K562 (cell line): Measurements from ENCODE around the gene RGS4. TPM values are rescaled to one million over a fixed set of nuclear protein-coding genes. Genes with fewer than 3 reads are reported as not detected.
A peak's percentile ranks its signal among the peaks of the same experiment; 100 is the strongest.

ENCODE experiments used
- FOXA1 ChIP-seq: fragments of 450-650 bp; IDR thresholded peaks from 2 replicates; pipeline ENCODE4 v1.6.1; 2016; ENCODE audit warnings: mild to moderate bottlenecking, borderline replicate concordance
- NCOA2 ChIP-seq, 2 experiments: fragments of 450-650 bp; IDR thresholded peaks; 2 replicates each; pipeline ENCODE4 v1.6.1; 2018; ENCODE audit warnings: mild to moderate bottlenecking in 2 of 2, moderate library complexity in 1 of 2; ENCODE audit not compliant: partially characterized antibody in 2 of 2
- NFYB ChIP-seq: IDR thresholded peaks from 2 replicates; pipeline ENCODE4 v1.6.1; 2011; ENCODE audit warnings: mild to moderate bottlenecking, moderate library complexity; ENCODE audit not compliant: insufficient read length; ENCODE audit errors: extremely low read depth
- PHF20 ChIP-seq: fragments of 450-650 bp; IDR thresholded peaks from 2 replicates; pipeline ENCODE4 v1.6.1; 2018; ENCODE audit not compliant: partially characterized antibody
- POLR3A ChIP-seq: IDR thresholded peaks from 2 replicates; pipeline ENCODE4 v1.6.1; 2011; ENCODE audit warnings: borderline replicate concordance, mild to moderate bottlenecking, moderate library complexity; ENCODE audit not compliant: insufficient read length, insufficient read depth; ENCODE audit errors: extremely low read depth
- RAD21 ChIP-seq, 2 experiments: fragments of 250-450 bp in 1 of 2; fragments of 450-650 bp in 1 of 2; sonication (Bioruptor Pico) in 1 of 2; formaldehyde crosslinking in 1 of 2; IDR thresholded peaks in 1 of 2; conservative IDR thresholded peaks in 1 of 2; 2 replicates each; pipeline versions ENCODE4 v1.4.0 to v1.8.0; 2020 to 2022; ENCODE audit warnings: mild to moderate bottlenecking in 2 of 2, moderate library complexity in 1 of 2
- RCOR1 ChIP-seq, 2 experiments: IDR thresholded peaks; 2 replicates each; pipeline ENCODE4 v1.6.1; 2012; ENCODE audit warnings: low read depth in 2 of 2, low read length in 2 of 2, borderline replicate concordance in 1 of 2, improper control_type of control experiment in 1 of 2
- TEAD2 ChIP-seq: fragments of 450-650 bp; IDR thresholded peaks from 2 replicates; pipeline ENCODE4 v1.6.1; 2016; ENCODE audit warnings: missing genetic modification characterization, control low read depth, missing compliant biosample characterization
- ZKSCAN8 ChIP-seq: fragments of 200-800 bp; sonication (Bioruptor generic); IDR thresholded peaks from 2 replicates; pipeline ENCODE4 v1.6.1; 2016; ENCODE audit warnings: missing genetic modification characterization, missing compliant biosample characterization
- polyA plus RNA-seq, 8 experiments: library from polyadenylated mRNA; depleted of rRNA in 4 of 8; stranded (reverse) in 5 of 8; unstranded in 3 of 8; fragments of >200 nt; fragmentation: Nextera tagmentation in 2 of 8; fragmentation: Illumina TruSeq in 1 of 8; extraction: Ambion mirVana in 2 of 8; extraction: Trizol in 1 of 8; gene quantifications; 2 replicates each; pipeline versions ENCODE4 v1.2.1 to v1.2.3, GENCODE V29; 2011 to 2014; ENCODE audit warnings: inconsistent platforms in 1 of 8, missing spikeins in 1 of 8
- total RNA-seq, 7 experiments: library from RNA; depleted of rRNA in 6 of 7; stranded (reverse); fragments of >200 nt in 6 of 7; fragmentation: Illumina TruSeq in 2 of 7; extraction: Trizol in 2 of 7; gene quantifications; 2 replicates each; pipeline versions ENCODE4 v1.2.1 to v1.2.3, GENCODE V29; 2011 to 2021; ENCODE audit warnings: low replicate concordance in 1 of 7
- TF ChIP-seq, protein P1 (sequence below): fragments of 450-650 bp; IDR thresholded peaks from 2 replicates; pipeline ENCODE4 v1.6.1; 2014; ENCODE audit warnings: low read depth, mild to moderate bottlenecking, moderate library complexity, borderline replicate concordance
- TF ChIP-seq, protein P2 (sequence below), 3 experiments: fragments of 200-800 bp in 1 of 3; sonication (Bioruptor generic) in 1 of 3; sonication (generic) in 1 of 3; formaldehyde crosslinking in 1 of 3; IDR thresholded peaks; 2 replicates each; pipeline versions ENCODE4 v1.6.1 to v1.8.0; 2016 to 2022; ENCODE audit warnings: mild to moderate bottlenecking in 2 of 3, missing compliant biosample characterization in 2 of 3, missing genetic modification characterization in 2 of 3, missing genetic modification reagents in 1 of 3
- TF ChIP-seq, protein P3 (sequence below): fragments of 200-800 bp; sonication (Bioruptor generic); IDR thresholded peaks from 2 replicates; pipeline ENCODE4 v1.6.1; 2017; ENCODE audit warnings: missing genetic modification characterization, missing compliant biosample characterization
- TF ChIP-seq, protein P4 (sequence below): IDR thresholded peaks from 2 replicates; pipeline ENCODE4 v1.6.1; 2014; ENCODE audit warnings: antibody characterized with exemption
- TF ChIP-seq, protein P5 (sequence below), 3 experiments: IDR thresholded peaks in 2 of 3; conservative IDR thresholded peaks in 1 of 3; 2 replicates each; pipeline ENCODE4 v1.5.1; 2011 to 2012; ENCODE audit warnings: low read length in 3 of 3, mild to moderate bottlenecking in 3 of 3, control low read depth in 2 of 3, improper control_type of control experiment in 1 of 3, inconsistent platforms in 1 of 3, low read depth in 1 of 3, mixed read lengths in 1 of 3, moderate library complexity in 1 of 3; ENCODE audit not compliant: insufficient read depth in 2 of 3

RGS4 gene
- total and polyA plus RNA-seq, 9 of the 15 experiments (the other 6 are each of a cell fraction or from before 2014, with no cell fraction given): not detected

DNA sequence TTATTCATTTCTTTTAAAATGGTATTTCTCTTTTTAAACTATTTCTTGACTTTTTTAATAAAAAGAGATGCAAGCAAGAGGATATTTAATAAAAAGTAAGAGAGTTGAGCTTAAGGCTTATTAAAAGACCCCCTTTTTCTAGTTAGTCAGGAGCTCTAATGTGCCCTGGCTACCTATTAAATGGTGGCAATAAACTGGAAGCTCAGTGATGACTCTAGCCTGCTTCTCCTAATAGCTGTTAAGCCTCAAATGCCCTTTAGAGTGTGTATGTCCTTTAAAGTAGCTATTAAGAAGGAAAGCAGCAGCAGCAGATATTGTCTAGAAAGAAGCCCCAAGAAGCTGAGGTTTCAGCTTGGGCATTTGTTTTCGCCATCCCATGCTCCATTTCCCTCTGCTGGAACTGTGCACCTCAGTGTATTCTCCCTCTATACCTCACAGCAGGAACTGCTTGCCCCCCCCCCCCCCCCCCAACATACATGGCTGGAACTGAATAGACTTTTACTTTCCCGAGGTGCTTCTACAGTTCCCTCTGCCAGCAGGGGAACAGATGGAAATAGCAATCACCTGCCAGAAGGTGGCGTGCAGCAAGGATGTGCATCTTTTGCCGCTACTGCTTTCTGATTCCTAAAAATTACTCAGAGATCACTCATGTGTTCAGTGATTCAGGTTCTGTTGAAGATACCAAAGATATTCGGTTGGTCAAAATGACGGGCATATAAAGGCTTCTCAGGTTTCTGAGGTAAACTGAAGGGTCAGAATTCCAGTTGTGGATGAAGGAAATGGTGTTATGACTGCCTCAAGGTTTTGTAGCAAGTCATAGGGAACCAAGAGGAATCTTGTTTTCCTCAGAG, 2.5 kb downstream of the RGS4 start (continued):
- TF ChIP-seq, protein P1, sequence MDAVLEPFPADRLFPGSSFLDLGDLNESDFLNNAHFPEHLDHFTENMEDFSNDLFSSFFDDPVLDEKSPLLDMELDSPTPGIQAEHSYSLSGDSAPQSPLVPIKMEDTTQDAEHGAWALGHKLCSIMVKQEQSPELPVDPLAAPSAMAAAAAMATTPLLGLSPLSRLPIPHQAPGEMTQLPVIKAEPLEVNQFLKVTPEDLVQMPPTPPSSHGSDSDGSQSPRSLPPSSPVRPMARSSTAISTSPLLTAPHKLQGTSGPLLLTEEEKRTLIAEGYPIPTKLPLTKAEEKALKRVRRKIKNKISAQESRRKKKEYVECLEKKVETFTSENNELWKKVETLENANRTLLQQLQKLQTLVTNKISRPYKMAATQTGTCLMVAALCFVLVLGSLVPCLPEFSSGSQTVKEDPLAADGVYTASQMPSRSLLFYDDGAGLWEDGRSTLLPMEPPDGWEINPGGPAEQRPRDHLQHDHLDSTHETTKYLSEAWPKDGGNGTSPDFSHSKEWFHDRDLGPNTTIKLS: no peak
- no peak for TF ChIP-seq TEAD2
- TF ChIP-seq, protein P2, sequence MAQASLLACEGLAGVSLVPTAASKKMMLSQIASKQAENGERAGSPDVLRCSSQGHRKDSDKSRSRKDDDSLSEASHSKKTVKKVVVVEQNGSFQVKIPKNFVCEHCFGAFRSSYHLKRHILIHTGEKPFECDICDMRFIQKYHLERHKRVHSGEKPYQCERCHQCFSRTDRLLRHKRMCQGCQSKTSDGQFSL (CRISPR knock-in tag; IDR thresholded peaks at IDR 0.05): no peak
- TF ChIP-seq, protein P2 (tag; IDR thresholded peaks at IDR 0.05): peak in 1 of 2 experiments; percentile 80; a peak in 2 of 4 replicates
- no peak for TF ChIP-seq FOXA1
- TF ChIP-seq, protein P3, sequence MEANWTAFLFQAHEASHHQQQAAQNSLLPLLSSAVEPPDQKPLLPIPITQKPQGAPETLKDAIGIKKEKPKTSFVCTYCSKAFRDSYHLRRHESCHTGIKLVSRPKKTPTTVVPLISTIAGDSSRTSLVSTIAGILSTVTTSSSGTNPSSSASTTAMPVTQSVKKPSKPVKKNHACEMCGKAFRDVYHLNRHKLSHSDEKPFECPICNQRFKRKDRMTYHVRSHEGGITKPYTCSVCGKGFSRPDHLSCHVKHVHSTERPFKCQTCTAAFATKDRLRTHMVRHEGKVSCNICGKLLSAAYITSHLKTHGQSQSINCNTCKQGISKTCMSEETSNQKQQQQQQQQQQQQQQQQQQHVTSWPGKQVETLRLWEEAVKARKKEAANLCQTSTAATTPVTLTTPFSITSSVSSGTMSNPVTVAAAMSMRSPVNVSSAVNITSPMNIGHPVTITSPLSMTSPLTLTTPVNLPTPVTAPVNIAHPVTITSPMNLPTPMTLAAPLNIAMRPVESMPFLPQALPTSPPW: peak; percentile 29; the same call in 1 of the 2 replicates
- no peak for TF ChIP-seq NCOA2 (IDR thresholded peaks at IDR 0.05; ENCODE audit: partially characterized antibody in 2 of 2)
- peak; percentile 25 to 51; a peak in 3 of 4 replicates for TF ChIP-seq RAD21 (CRISPR knock-in tag; conservative IDR thresholded peaks at IDR 0.05 in 1 of 2, IDR thresholded peaks at IDR 0.05 in 1 of 2)
- TF ChIP-seq NFYB: no peak
- no peak for TF ChIP-seq POLR3A
- no peak for TF ChIP-seq PHF20
- TF ChIP-seq, protein P4, sequence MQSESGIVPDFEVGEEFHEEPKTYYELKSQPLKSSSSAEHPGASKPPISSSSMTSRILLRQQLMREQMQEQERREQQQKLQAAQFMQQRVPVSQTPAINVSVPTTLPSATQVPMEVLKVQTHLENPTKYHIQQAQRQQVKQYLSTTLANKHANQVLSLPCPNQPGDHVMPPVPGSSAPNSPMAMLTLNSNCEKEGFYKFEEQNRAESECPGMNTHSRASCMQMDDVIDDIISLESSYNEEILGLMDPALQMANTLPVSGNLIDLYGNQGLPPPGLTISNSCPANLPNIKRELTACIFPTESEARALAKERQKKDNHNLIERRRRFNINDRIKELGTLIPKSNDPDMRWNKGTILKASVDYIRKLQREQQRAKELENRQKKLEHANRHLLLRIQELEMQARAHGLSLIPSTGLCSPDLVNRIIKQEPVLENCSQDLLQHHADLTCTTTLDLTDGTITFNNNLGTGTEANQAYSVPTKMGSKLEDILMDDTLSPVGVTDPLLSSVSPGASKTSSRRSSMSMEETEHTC: no peak
- no peak for TF ChIP-seq RCOR1 (IDR thresholded peaks at IDR 0.05; ENCODE audit: borderline replicate concordance in 1 of 2, low read depth in 2 of 2, low read length in 2 of 2)
- TF ChIP-seq, protein P5, sequence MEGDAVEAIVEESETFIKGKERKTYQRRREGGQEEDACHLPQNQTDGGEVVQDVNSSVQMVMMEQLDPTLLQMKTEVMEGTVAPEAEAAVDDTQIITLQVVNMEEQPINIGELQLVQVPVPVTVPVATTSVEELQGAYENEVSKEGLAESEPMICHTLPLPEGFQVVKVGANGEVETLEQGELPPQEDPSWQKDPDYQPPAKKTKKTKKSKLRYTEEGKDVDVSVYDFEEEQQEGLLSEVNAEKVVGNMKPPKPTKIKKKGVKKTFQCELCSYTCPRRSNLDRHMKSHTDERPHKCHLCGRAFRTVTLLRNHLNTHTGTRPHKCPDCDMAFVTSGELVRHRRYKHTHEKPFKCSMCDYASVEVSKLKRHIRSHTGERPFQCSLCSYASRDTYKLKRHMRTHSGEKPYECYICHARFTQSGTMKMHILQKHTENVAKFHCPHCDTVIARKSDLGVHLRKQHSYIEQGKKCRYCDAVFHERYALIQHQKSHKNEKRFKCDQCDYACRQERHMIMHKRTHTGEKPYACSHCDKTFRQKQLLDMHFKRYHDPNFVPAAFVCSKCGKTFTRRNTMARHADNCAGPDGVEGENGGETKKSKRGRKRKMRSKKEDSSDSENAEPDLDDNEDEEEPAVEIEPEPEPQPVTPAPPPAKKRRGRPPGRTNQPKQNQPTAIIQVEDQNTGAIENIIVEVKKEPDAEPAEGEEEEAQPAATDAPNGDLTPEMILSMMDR (IDR thresholded peaks at IDR 0.05 in 2 of 3, conservative IDR thresholded peaks at IDR 0.05 in 1 of 3; ENCODE audit: insufficient read depth in 2 of 3, low read depth in 1 of 3, low read length in 3 of 3): peak; percentile 62 to 90 (median 73)
- no peak for TF ChIP-seq ZKSCAN8
